Measurements from ENCODE around the gene GDA. TPM values are rescaled to one million over a fixed set of nuclear protein-coding genes. Genes with fewer than 3 reads are reported as not detected.

The GDA gene
- total RNA-seq, 1 experiment from 2014 or later, result 49.4 TPM

DNA sequence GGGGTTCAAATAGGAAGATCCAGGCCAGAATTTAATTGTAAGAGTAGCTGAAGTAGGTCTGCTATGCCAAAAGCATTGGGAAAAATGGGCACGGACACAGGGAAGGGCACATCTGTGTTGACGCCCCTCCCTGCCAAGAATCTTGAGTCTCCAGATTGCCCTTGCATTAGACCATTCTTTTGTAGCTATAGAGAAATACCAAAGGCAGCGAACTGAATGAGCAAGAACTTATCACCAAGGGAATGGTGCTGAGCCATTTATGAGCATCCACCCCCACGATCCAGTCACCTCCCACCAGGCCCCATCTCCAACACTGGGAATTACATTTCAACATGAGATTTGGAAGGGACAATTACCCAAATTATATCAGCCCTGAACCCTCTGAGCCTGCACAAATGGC lies 18.0 kb upstream of the GDA start (continued):
- TF ChIP-seq SRF (IDR thresholded peaks at IDR 0.05; ENCODE audit: low read depth) (no peak), ZNF274 (IDR thresholded peaks at IDR 0.05; ENCODE audit: low read depth, low read length) (no peak), EZH2 (IDR thresholded peaks at IDR 0.05) (no peak), POLR2A (IDR thresholded peaks at IDR 0.05; ENCODE audit: borderline replicate concordance, extremely low read depth, insufficient read depth, insufficient read length) (no peak), JUND (IDR thresholded peaks at IDR 0.05) (no peak)
- TF ChIP-seq, protein P1, sequence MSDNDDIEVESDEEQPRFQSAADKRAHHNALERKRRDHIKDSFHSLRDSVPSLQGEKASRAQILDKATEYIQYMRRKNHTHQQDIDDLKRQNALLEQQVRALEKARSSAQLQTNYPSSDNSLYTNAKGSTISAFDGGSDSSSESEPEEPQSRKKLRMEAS (IDR thresholded peaks at IDR 0.05), result no peak

DNA sequence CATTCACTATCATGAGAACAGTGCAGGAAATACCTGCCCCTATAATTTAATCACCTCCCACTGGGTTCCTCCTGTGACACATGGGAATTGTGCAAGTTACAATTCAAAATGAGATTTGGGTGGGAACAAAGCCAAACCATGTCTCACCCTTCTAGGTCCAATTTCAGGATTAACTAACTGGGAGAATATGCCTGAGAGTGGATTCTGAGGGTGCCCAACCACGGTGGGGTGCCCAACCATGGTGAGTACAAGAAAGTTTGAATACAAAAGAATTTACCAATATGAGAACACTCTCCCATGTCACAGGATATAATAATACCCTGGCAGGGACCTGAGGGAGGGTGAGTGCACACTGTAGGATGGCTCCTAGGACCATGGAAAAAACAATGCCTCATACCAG lies 17.2 kb upstream of the GDA start:
- ChIA-PET RAD21 (ENCODE audit: low non-redundant PET in 1 of 2, low total read pairs in 2 of 2, uncharacterized antibody in 2 of 2, unreplicated experiment in 2 of 2) (no interaction called here), CTCF (no interaction called here), POLR2A (no interaction called here)
- H3K9me3 ChIP-seq (ENCODE audit: control insufficient read depth in 1 of 2, insufficient read depth in 1 of 2, low read depth in 1 of 2, low read length in 2 of 2), result no peaks in the 10 kb centered on the region
- no peak overlapping the region for H2AFZ ChIP-seq (ENCODE audit: low read depth, low read length, poor library complexity, severe bottlenecking)
- H3K9me2 ChIP-seq (ENCODE audit: insufficient read depth), result no peaks in the 10 kb centered on the region
- no peak overlapping the region for H3K4me3 ChIP-seq (replicated peaks in 1 of 2; ENCODE audit: low read depth in 1 of 2, low read length in 2 of 2)
- no peak overlapping the region for H3K27ac ChIP-seq (ENCODE audit: low read depth, low read length)
- peak; percentile 38; the same call in 1 of the 2 replicates for ATAC-seq
- BruUV-seq (replicated peaks), result no TSS peak
- H3K9ac ChIP-seq (ENCODE audit: low read length), result no peak overlapping the region
- no peak for DNase-seq (ENCODE audit: low read depth, low spot score)
- H3K36me3 ChIP-seq (ENCODE audit: control insufficient read depth in 1 of 2, insufficient read depth in 2 of 2, low read length in 2 of 2), result no peaks in the 10 kb centered on the region
- H3K79me2 ChIP-seq (ENCODE audit: insufficient read depth, low read length), result no peaks in the 10 kb centered on the region
- intact Hi-C loops (cut with micrococcal nuclease), result no loop called here
- H3K4me2 ChIP-seq (ENCODE audit: low read length), result peak overlapping the region; percentile 32
- H3K4me1 ChIP-seq (ENCODE audit: control insufficient read depth in 1 of 2, insufficient read depth in 2 of 2, low read length in 2 of 2), result peaks cover 0 to 15% of the 10 kb centered on the region in 2 experiments; a peak in 1 of 4 replicates
- no peaks in the 10 kb centered on the region for H3K27me3 ChIP-seq (ENCODE audit: insufficient read depth, low read length)
- H4K20me1 ChIP-seq (ENCODE audit: insufficient read depth), result no peaks in the 10 kb centered on the region
- no peak for TF ChIP-seq SP1 (IDR thresholded peaks at IDR 0.05; ENCODE audit: low read depth)
- TF ChIP-seq FOSL1 (IDR thresholded peaks at IDR 0.05; ENCODE audit: low read depth), result no peak
- TF ChIP-seq TCF7L2 (IDR thresholded peaks at IDR 0.05; ENCODE audit: borderline replicate concordance, extremely low read depth, insufficient read depth, insufficient read length), result no peak
- TF ChIP-seq, protein P2, sequence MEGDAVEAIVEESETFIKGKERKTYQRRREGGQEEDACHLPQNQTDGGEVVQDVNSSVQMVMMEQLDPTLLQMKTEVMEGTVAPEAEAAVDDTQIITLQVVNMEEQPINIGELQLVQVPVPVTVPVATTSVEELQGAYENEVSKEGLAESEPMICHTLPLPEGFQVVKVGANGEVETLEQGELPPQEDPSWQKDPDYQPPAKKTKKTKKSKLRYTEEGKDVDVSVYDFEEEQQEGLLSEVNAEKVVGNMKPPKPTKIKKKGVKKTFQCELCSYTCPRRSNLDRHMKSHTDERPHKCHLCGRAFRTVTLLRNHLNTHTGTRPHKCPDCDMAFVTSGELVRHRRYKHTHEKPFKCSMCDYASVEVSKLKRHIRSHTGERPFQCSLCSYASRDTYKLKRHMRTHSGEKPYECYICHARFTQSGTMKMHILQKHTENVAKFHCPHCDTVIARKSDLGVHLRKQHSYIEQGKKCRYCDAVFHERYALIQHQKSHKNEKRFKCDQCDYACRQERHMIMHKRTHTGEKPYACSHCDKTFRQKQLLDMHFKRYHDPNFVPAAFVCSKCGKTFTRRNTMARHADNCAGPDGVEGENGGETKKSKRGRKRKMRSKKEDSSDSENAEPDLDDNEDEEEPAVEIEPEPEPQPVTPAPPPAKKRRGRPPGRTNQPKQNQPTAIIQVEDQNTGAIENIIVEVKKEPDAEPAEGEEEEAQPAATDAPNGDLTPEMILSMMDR (IDR thresholded peaks at IDR 0.05 in 2 of 3, conservative IDR thresholded peaks at IDR 0.05 in 1 of 3; ENCODE audit: borderline replicate concordance in 1 of 3, insufficient read depth in 1 of 3, low read depth in 2 of 3, low read length in 2 of 3), result no peak
- no peak for TF ChIP-seq ELF1 (IDR thresholded peaks at IDR 0.05; ENCODE audit: borderline replicate concordance, low read depth)
- no peak for TF ChIP-seq EZH2phosphoT487 (IDR thresholded peaks at IDR 0.05; ENCODE audit: borderline replicate concordance)
- TF ChIP-seq ZNF274 (IDR thresholded peaks at IDR 0.05; ENCODE audit: low read depth, low read length), result no peak
- no peak for TF ChIP-seq CBX3 (IDR thresholded peaks at IDR 0.05; ENCODE audit: low read depth)
- TF ChIP-seq, protein P3, sequence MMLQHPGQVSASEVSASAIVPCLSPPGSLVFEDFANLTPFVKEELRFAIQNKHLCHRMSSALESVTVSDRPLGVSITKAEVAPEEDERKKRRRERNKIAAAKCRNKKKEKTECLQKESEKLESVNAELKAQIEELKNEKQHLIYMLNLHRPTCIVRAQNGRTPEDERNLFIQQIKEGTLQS (IDR thresholded peaks at IDR 0.05), result no peak
- TF ChIP-seq EZH2 (IDR thresholded peaks at IDR 0.05), result no peak
- no peak for TF ChIP-seq SRF (IDR thresholded peaks at IDR 0.05; ENCODE audit: low read depth)
- TF ChIP-seq, protein P4, sequence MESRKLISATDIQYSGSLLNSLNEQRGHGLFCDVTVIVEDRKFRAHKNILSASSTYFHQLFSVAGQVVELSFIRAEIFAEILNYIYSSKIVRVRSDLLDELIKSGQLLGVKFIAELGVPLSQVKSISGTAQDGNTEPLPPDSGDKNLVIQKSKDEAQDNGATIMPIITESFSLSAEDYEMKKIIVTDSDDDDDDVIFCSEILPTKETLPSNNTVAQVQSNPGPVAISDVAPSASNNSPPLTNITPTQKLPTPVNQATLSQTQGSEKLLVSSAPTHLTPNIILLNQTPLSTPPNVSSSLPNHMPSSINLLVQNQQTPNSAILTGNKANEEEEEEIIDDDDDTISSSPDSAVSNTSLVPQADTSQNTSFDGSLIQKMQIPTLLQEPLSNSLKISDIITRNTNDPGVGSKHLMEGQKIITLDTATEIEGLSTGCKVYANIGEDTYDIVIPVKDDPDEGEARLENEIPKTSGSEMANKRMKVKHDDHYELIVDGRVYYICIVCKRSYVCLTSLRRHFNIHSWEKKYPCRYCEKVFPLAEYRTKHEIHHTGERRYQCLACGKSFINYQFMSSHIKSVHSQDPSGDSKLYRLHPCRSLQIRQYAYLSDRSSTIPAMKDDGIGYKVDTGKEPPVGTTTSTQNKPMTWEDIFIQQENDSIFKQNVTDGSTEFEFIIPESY (IDR thresholded peaks at IDR 0.05; ENCODE audit: extremely low read depth, insufficient replicate concordance, low read length), result no peak
- TF ChIP-seq CEBPB (IDR thresholded peaks at IDR 0.05; ENCODE audit: low read depth), result no peak
- TF ChIP-seq POLR2A (IDR thresholded peaks at IDR 0.05; ENCODE audit: borderline replicate concordance, extremely low read depth, insufficient read depth, insufficient read length), result no peak
- TF ChIP-seq, protein P5, sequence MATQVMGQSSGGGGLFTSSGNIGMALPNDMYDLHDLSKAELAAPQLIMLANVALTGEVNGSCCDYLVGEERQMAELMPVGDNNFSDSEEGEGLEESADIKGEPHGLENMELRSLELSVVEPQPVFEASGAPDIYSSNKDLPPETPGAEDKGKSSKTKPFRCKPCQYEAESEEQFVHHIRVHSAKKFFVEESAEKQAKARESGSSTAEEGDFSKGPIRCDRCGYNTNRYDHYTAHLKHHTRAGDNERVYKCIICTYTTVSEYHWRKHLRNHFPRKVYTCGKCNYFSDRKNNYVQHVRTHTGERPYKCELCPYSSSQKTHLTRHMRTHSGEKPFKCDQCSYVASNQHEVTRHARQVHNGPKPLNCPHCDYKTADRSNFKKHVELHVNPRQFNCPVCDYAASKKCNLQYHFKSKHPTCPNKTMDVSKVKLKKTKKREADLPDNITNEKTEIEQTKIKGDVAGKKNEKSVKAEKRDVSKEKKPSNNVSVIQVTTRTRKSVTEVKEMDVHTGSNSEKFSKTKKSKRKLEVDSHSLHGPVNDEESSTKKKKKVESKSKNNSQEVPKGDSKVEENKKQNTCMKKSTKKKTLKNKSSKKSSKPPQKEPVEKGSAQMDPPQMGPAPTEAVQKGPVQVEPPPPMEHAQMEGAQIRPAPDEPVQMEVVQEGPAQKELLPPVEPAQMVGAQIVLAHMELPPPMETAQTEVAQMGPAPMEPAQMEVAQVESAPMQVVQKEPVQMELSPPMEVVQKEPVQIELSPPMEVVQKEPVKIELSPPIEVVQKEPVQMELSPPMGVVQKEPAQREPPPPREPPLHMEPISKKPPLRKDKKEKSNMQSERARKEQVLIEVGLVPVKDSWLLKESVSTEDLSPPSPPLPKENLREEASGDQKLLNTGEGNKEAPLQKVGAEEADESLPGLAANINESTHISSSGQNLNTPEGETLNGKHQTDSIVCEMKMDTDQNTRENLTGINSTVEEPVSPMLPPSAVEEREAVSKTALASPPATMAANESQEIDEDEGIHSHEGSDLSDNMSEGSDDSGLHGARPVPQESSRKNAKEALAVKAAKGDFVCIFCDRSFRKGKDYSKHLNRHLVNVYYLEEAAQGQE (IDR thresholded peaks at IDR 0.05; ENCODE audit: low read depth), result no peak
- TF ChIP-seq YY1 (IDR thresholded peaks at IDR 0.05; ENCODE audit: extremely low read depth, insufficient replicate concordance, low read depth, low read length), result no peak
